HL-60 (cell line): ENCODE measurements around the gene KMT2E.
"Not testable (repeated sequence)": the region's sequence is repeated elsewhere in the genome, so short reads cannot be mapped to it uniquely, and the experiment has no call there.

Experiments used
- DNase-seq, 2 experiments: peaks; one replicate each; pipeline ENCODE4 v3.0.0-alpha.2; 2010 to 2020; ENCODE audit warnings: low read depth in 1 of 2, low spot score in 1 of 2
- H3K27ac ChIP-seq: fragments of 250-450 bp; sonication (Bioruptor Pico); replicated peaks from 2 replicates; pipeline ENCODE4 v1.5.1; 2020; ENCODE audit warnings: mild to moderate bottlenecking, moderate library complexity
- H3K27me3 ChIP-seq: fragments of 250-450 bp; sonication (Bioruptor Pico); 2 replicates; pipeline ENCODE4 v1.5.1; 2021; ENCODE audit warnings: mild to moderate bottlenecking, moderate library complexity; ENCODE audit not compliant: insufficient read depth, poor library complexity, severe bottlenecking
- H3K4me3 ChIP-seq: replicated peaks from 2 replicates; pipeline ENCODE4 v1.5.1; 2011; ENCODE audit warnings: mild to moderate bottlenecking, control low read depth, low read length; ENCODE audit not compliant: insufficient read depth
- GABPA ChIP-seq: IDR thresholded peaks from 2 replicates; pipeline ENCODE4 v1.6.1; 2012; ENCODE audit warnings: low read depth
- POLR2AphosphoS5 ChIP-seq: IDR thresholded peaks from 2 replicates; pipeline ENCODE4 v1.6.1; 2012; ENCODE audit warnings: low read depth
- SPI1 ChIP-seq: IDR thresholded peaks from 2 replicates; pipeline ENCODE4 v1.6.1; 2012; ENCODE audit warnings: low read depth, mild to moderate bottlenecking, borderline replicate concordance
- TF ChIP-seq, protein P1 (sequence below): IDR thresholded peaks from 2 replicates; pipeline ENCODE4 v1.6.1; 2012; ENCODE audit warnings: low read depth; ENCODE audit not compliant: insufficient replicate concordance
- TF ChIP-seq, protein P2 (sequence below): IDR thresholded peaks from one replicate; pipeline ENCODE4 v1.5.1; 2011; ENCODE audit warnings: low read length, control low read depth, inconsistent platforms; ENCODE audit not compliant: insufficient read depth

Gene KMT2E

DNA sequence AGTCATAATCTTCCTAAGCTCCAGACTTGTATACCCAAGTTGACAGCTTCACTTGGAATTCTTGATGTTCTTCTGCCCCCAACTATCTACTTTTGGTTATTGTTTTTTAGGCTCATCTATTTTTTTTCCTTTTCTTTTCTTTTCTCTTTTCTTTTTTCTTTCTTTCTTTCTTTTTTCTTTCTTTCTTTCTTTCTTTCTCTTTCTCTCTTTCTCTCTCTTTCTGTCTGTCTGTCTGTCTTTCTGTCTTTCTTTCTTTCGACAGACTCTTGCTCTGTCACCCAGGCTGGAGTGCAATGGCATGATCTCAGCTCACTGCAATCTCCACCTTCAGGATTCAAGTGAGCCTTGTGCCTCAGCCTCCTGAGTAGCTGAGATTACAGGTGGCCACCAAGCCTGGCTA lies 36.5 kb downstream of the KMT2E start:
- TF ChIP-seq GABPA (no peak), POLR2AphosphoS5 (no peak), SPI1 (no peak)
- TF ChIP-seq, protein P1, sequence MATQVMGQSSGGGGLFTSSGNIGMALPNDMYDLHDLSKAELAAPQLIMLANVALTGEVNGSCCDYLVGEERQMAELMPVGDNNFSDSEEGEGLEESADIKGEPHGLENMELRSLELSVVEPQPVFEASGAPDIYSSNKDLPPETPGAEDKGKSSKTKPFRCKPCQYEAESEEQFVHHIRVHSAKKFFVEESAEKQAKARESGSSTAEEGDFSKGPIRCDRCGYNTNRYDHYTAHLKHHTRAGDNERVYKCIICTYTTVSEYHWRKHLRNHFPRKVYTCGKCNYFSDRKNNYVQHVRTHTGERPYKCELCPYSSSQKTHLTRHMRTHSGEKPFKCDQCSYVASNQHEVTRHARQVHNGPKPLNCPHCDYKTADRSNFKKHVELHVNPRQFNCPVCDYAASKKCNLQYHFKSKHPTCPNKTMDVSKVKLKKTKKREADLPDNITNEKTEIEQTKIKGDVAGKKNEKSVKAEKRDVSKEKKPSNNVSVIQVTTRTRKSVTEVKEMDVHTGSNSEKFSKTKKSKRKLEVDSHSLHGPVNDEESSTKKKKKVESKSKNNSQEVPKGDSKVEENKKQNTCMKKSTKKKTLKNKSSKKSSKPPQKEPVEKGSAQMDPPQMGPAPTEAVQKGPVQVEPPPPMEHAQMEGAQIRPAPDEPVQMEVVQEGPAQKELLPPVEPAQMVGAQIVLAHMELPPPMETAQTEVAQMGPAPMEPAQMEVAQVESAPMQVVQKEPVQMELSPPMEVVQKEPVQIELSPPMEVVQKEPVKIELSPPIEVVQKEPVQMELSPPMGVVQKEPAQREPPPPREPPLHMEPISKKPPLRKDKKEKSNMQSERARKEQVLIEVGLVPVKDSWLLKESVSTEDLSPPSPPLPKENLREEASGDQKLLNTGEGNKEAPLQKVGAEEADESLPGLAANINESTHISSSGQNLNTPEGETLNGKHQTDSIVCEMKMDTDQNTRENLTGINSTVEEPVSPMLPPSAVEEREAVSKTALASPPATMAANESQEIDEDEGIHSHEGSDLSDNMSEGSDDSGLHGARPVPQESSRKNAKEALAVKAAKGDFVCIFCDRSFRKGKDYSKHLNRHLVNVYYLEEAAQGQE: no peak
- TF ChIP-seq, protein P2, sequence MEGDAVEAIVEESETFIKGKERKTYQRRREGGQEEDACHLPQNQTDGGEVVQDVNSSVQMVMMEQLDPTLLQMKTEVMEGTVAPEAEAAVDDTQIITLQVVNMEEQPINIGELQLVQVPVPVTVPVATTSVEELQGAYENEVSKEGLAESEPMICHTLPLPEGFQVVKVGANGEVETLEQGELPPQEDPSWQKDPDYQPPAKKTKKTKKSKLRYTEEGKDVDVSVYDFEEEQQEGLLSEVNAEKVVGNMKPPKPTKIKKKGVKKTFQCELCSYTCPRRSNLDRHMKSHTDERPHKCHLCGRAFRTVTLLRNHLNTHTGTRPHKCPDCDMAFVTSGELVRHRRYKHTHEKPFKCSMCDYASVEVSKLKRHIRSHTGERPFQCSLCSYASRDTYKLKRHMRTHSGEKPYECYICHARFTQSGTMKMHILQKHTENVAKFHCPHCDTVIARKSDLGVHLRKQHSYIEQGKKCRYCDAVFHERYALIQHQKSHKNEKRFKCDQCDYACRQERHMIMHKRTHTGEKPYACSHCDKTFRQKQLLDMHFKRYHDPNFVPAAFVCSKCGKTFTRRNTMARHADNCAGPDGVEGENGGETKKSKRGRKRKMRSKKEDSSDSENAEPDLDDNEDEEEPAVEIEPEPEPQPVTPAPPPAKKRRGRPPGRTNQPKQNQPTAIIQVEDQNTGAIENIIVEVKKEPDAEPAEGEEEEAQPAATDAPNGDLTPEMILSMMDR: no peak
- no peak overlapping the region for H3K27ac ChIP-seq
- no peak overlapping the region for H3K4me3 ChIP-seq
- no peaks in the 10 kb centered on the region for H3K27me3 ChIP-seq
- no peak for DNase-seq

DNA sequence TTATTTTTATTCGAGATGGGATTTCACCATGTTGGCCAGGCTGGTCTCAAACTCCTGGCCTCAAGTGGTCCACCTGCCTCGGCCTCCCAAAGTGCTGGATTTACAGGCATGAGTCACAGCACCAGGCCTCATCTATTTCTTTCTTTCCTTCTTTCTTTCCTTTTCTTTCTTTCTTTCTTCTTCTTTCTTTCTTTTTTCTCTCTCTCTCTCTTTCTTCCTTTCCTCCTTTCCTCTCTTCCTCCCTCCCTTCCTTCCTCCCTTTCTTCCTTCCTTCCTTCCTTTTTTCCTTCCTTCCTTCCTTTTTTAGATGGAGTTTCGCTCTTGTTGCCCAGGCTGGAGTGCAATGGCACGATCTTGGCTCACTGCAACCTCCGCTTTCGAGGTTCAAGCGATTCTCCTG lies 36.9 kb downstream of the KMT2E start:
- not testable (repeated sequence) for DNase-seq, H3K27me3 ChIP-seq, H3K27ac ChIP-seq, H3K4me3 ChIP-seq

DNA sequence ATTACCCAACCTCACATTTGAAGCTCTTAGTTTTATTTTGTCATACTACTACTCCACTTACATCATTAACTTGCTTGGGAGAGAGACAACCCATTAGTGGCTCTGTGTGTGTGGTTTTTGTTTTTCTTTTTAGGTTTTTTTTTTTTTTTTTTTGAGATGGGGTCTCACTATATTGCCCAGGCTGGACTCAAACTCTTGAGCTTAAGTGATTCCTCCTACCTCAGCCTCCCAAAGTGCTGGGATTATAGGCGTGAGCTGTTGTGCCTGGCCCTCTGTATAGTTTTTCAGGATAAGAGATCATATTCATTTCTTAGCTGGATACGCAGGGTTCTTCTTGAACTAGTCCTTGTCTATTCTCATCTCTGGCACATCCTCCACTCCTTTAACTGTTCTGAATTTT lies 41.1 kb downstream of the KMT2E start:
- no peaks in the 10 kb centered on the region for H3K27me3 ChIP-seq
- TF ChIP-seq, protein P1: no peak
- TF ChIP-seq SPI1: no peak
- TF ChIP-seq, protein P2: no peak
- TF ChIP-seq POLR2AphosphoS5: no peak
- TF ChIP-seq GABPA: no peak
- H3K4me3 ChIP-seq: no peak overlapping the region
- no peak for DNase-seq
- no peak overlapping the region for H3K27ac ChIP-seq

DNA sequence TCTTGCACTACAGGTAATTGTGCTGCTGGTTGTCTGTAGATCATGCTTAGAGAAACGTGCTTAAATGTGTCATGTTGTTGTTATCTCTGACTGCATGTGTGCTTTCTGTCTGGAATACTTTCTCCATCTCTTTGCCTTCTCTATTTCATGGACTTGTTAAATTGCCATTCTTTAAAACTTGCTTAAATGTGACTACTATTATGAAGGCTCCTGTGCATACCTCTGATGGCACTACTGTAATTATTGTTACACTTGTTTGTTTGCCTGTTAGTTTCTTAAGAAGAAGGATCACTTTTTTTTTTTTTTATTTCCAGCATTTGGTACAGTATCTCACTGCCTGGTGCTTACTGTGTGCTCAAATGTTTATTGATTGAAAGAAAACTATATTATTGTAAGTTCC lies 41.6 kb downstream of the KMT2E start:
- Histone ChIP-seq H3K27me3 (no peaks in the 10 kb centered on the region), H3K4me3 (no peak overlapping the region), H3K27ac (no peak overlapping the region)
- DNase-seq: no peak
- TF ChIP-seq, protein P2: no peak
